Stimulated activated naive CD4-positive, alpha-beta T cell (primary cell): ENCODE data around the gene PTPN13.
"Not testable (repeated sequence)": the region's sequence is repeated elsewhere in the genome, so short reads cannot be mapped to it uniquely, and the experiment has no call there.

Experiments
- DNase-seq, 6 experiments: peaks; one replicate each; lab custom pipeline; 2025; lab: John Stamatoyannopoulos, UW

PTPN13 gene

DNA sequence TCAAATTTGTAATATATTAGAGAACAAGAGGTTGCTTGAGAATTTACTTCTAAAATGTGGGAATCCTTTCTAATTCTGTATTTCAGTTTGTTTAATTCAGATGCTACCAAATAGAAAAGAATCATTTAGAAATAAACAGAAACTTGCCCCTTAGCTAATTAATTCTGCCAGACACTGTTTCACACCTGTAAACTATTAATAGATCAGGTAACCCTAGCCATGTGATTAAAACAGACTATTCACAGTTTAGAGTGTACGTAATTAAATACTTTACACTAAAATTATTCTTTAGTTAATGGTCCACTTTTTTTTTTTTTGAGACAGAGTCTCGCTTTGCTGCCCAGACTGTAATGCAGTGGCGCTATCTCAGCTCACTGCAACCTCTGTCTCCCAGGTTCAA is 124.0 kb downstream of the PTPN13 start:
- DNase-seq, result no peak

DNA sequence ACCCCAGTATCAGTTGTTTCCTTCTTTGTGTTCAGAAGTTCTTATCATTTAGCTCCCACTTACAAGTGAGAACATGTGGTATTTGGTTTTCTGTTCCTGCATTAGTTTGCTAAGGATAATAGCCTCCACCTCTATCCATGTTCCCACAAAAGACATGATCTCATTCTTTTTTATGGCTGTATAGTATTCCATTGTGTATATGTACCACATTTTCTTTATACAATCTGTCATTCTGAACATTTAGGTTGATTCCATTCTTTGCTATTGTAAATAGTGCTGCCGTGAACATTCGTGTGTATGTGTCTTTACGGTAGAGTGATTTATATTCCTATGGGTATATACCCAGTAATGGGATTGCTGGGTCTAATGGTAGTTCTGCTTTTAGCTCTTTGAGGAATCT is 125.0 kb downstream of the PTPN13 start:
- DNase-seq, result not testable (repeated sequence)

DNA sequence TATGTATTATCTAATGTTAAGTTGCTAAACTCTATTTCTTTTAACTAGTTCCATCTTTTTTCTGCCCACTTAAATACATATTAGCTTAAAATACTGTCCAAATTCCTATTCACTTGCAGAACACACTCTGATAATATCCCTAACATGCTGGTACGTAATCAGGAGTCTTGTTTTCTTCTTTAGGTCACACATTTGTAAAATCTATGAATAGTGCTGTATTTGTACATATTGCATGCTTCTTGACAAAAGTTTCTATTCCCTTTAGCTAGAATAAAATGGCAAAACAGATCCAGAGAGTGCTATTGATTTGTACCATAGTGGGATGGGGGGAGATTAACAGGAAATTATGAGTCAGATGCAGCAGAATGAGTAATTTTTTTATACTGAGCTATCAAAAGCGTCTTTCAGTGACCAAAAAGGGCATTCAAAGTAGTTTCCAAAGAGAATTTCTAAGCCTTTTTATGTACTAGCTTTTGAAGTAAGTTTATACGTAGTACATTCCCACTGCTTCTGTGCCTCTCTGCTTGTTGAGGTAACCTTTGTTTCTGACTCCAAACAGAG is 126.5 kb downstream of the PTPN13 start:
- DNase-seq, result no peak

DNA sequence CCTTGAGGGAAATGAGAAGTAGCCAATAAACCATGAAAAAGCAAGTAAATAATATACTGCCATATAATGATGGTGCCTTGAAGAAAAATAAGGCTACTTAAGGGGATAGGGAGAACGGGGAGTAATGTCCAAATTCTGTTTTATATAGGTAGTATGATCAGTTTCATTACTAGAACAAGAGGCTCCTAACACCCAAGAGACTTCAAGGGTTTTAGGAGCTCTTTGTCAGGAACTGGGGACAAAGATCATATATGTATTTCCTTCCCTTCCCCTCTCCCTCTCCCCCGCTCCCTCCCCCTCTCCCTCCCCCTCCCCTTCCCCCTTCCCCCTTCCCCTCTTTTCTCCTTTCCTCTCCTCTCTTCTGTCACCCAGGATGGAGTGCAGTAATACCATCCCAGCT is 127.3 kb downstream of the PTPN13 start:
- DNase-seq, result no peak

DNA sequence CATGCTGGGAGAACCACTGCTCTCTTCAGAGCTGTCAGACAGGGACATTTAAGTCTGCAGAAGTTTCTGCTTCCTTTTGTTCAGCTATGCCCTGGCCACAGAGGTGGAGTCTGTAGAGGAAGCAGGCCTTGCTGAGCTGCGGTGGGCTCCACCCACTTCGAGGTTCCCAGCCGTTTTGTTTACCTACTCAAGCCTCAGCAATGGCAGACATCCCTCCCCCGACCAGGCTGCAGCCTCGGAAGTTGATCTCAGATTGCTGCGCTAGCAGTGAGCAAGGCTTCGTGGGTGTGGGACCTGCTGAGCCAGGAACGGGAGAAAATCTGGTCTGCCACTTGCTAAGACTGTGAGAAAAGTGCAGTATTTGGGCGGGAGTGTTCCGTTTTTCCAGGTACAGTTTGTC is 136.2 kb downstream of the PTPN13 start:
- DNase-seq, result no peak

DNA sequence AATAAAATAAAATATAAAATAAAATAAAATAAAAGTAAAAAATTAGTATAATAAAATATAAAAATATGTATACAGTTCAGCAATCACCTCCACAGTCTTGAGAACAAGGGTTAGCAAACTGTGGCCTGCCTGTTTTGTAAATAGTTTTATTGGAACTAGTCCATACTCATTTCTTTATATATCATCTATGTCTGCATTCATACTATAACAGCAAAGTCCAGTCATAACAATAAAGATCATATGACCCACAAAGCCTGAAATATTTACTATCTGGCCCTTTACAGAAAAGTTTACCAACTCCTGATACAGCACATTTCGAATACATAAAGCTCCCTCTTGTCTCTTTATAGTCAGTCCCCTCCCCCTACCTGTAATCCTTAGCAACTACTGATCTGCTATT is 143.1 kb downstream of the PTPN13 start:
- DNase-seq, result no peak

DNA sequence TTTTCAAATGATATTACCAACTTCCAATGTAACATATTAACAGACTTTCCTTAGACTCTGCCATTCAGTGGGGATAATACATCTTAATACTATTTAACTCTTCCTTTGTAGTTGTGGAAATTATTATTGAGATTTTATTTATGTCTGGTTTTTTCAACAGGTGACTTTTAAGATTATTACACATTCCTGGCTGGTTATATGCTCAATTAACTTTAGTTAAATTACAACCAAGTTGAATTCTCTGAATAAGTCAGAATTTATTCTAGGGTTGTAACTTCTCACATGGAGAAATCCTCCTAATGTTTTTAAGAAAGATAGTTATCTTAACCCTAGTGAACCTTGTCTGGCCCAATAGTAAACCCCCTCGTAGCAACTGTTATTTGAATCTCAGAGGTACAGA is 147.7 kb downstream of the PTPN13 start:
- DNase-seq, result no peak

DNA sequence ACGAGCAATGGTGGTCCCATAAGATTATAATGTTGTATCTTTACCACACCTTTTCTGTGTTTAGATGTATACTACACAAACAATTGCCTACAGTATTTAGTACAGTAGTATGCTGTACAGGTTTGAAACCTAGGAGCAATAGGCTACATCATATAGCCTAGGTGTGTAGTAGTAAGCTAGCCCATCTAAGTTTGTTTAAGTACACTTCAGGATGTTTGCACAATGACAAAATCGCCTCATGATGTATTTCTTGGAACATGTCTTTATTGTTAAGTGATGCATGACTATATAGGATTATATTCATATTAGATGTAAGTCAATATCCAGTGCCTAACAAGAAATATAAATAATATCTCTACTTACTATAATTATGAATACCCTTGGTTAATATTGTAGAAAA is 150.5 kb downstream of the PTPN13 start:
- no peak for DNase-seq

DNA sequence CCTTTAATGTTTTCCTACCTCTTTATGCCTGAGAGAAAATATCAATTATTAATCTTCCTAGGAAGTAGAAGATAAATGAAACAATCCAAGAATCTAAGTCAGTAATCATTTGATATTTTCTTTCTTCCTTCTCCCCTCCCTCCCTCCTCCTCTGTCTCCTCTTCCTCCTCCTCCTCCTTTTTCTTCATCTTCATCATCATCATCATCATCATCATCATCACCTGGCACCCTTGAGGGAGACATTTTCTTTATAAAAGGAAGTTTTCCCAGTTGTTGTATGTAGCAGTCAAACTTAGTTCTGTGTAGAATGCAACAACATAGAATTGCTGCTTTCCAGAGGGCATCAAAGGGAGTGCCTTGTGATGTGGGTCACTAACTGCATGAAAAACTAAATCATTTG is 155.0 kb downstream of the PTPN13 start:
- DNase-seq, result no peak

DNA sequence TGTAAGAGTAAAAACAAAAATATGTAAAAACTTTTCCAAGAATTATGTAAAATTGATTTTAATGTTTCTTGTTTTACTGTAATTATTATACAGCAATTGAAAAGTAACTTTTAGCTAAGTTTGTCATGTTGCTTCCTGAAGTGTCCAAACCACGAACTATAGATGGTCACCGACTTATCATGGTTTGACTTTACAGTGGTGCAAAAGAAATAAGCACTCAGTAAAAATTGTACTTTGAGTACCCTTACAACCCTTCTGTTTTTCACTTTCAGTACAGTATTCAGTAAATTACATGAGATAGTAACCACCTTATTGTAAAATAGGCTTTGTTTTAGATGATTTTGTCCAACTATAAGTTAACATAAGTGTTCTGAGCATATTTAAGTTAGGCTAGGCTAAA is 161.3 kb downstream of the PTPN13 start:
- DNase-seq, result no peak

DNA sequence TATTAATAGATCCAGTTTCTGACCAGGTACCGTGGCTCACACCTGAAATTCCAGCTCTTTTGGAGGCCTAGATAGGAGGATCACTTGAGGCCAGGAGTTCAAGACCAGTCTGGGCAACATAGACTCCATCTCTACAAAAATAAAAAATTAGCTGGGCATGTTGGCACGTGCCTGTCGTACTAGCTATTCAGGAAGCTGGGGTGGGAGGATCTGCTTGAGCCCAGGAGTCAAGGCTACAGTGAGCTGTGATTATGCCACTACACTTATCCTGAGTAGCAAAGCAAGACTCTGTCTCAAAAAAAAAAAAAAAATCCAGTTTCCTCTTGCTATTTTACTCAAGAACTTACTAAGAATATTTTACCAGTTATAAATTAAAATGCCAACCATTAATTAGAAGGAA is 163.4 kb downstream of the PTPN13 start:
- no peak for DNase-seq

DNA sequence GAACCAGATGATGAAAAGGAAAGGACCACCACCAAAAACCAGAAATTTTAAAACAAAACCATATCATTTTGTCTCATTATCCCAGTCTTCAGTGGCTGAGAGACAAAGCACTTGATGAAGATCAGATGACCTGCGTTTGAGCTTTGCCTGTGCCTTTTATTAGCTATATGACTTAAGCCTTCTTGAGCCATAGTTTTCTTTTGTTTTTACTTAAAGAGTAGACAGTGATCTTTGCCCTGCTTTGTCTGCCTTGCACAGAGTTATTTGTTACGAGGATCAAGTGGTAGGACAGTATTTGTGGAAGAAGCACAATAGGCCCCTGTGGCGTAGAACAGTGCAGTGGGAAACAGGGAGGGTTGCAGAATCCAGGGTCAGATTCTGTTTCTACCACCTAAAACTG is 165.2 kb downstream of the PTPN13 start:
- DNase-seq, result no peak

DNA sequence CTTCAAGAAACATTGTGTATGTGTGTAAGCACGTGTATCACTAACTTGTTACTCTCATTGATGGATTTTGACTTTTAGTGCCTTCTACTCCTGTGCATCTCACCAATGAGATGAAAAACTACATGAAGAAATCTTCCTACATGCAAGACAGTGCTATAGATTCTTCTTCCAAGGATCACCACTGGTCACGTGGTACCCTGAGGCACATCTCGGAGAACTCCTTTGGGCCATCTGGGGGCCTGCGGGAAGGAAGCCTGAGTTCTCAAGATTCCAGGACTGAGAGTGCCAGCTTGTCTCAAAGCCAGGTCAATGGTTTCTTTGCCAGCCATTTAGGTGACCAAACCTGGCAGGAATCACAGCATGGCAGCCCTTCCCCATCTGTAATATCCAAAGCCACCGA is 168.5 kb downstream of the PTPN13 start:
- no peak for DNase-seq

DNA sequence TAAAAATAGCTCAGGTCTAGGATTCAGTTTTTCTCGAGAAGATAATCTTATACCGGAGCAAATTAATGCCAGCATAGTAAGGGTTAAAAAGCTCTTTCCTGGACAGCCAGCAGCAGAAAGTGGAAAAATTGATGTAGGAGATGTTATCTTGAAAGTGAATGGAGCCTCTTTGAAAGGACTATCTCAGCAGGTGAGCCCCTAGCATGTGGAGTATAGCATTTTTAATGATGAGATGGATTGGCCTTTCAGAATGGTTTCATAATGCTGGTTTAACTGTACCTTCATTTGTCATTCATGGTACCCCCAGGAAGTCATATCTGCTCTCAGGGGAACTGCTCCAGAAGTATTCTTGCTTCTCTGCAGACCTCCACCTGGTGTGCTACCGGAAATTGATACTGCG is 175.7 kb downstream of the PTPN13 start:
- no peak for DNase-seq

DNA sequence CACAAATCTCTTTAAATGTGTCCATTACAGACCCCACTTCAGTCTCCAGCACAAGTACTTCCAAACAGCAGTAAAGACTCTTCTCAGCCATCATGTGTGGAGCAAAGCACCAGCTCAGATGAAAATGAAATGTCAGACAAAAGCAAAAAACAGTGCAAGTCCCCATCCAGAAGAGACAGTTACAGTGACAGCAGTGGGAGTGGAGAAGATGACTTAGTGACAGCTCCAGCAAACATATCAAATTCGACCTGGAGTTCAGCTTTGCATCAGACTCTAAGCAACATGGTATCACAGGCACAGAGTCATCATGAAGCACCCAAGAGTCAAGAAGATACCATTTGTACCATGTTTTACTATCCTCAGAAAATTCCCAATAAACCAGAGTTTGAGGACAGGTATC is 177.0 kb downstream of the PTPN13 start:
- no peak for DNase-seq

DNA sequence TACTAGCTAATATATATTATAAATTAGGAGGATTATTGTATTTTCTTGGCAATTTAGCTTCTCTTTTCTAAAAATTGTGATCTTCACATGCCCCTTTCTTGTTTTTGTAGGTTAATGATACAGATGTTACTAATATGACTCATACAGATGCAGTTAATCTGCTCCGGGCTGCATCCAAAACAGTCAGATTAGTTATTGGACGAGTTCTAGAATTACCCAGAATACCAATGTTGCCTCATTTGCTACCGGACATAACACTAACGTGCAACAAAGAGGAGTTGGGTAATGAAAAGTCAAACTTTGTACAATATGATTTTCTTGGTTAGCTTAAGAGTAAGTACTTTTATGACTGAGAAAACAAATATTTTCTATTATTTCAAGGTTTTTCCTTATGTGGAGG is 180.9 kb downstream of the PTPN13 start:
- DNase-seq, result no peak

DNA sequence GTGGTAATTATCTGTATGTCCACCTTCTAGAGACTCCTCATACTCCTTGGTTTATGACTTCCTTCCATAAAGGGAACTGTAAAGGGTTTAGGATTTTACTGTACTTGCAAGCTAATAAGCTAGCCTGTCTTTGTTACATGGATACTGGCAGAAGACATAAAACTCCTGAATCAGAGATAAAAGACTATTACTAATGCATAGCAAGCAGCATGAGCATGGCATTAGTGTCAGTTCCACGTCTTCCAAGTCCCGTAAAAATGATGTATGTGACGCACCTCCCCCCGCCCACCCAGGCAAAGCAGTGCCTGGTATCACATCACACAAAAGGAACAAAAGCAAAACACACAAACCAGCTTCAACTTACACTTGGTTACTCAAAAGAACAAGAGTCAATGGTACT is 184.1 kb downstream of the PTPN13 start:
- no peak for DNase-seq

DNA sequence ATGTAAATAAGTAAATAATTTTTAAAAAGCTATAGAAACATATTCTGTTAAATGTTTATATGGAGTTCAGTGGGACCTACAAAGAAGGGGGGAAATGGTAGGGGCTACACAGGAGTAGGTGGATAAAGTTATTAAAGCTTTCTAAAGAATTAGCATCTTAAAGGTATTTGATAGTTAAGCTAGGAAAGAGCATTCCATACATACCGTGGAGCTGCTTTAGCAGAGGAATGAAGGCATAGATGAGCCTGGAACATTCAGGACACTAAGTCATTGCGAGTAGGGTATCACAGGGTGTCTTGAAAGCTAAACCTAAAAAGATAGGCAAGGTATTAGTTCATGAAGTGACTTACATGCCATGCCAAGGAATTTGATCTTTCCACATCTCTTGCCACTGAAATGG is 194.7 kb downstream of the PTPN13 start:
- no peak for DNase-seq

DNA sequence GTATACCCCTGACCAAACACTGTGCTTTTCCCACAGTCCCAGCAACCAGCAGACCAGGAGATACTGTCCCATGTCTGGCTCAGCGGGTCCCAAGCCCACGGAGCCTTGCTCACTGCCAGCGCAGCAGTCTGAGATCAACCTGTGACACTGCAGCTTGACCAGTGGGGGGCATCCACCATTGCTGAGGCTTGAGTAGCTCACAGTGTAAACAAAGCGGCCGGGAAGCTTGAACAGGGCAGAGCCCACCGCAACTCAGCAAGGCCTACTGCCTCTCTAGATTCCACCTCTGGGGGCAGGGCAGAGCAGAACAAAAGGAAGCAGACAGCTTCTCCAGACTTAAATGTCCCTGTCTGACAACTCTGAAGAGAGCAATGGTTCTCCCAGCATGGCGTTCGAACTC is 197.0 kb downstream of the PTPN13 start:
- no peak for DNase-seq

DNA sequence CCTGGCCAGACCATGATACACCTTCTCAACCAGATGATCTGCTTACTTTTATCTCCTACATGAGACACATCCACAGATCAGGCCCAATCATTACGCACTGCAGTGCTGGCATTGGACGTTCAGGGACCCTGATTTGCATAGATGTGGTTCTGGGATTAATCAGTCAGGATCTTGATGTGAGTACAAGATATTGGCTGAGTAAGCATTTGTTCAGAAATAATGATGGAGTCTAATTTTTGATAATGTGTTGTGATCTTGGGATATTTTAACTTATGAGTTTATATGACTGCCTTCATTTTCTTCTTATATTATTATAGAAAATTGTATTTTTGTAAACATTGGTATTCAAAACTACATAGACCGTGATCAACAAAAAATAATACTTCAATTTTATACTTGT is 215.7 kb downstream of the PTPN13 start:
- no peak for DNase-seq

DNA sequence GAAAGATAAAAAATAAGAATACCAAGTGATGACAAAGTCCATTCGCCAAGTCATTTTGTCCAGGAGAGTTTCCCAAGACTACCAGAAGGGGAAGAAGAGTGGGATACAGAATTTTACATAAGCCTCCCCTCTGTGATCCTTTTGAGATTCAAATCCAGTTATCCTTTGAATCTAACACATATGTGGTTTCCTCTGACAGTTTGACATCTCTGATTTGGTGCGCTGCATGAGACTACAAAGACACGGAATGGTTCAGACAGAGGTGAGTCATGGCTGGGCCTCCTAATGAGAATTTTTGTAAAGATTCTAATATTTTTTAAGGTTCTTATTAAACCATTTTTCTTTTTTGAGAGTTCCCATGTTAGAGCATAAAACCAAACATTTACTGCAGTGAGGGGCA is 216.7 kb downstream of the PTPN13 start:
- DNase-seq, result no peak

DNA sequence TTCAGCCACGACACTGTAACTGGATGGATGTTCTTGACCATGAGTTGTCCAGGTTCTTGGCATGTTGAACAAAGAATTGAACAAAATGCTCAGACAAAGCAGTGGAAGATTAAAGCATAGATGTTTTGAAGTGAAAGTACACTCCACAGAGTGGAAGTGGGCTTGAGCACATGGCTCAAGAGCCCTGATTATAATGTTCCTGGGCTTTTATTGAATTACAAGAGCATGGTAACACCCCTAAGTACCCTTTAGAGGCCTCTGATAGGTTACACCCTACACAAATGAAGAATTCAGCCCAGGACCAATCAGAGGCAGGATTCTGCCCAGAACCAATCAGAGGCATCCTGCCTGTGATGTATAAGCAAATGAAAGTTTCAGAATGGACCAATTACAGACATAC is 221.5 kb downstream of the PTPN13 start:
- DNase-seq, result no peak

DNA sequence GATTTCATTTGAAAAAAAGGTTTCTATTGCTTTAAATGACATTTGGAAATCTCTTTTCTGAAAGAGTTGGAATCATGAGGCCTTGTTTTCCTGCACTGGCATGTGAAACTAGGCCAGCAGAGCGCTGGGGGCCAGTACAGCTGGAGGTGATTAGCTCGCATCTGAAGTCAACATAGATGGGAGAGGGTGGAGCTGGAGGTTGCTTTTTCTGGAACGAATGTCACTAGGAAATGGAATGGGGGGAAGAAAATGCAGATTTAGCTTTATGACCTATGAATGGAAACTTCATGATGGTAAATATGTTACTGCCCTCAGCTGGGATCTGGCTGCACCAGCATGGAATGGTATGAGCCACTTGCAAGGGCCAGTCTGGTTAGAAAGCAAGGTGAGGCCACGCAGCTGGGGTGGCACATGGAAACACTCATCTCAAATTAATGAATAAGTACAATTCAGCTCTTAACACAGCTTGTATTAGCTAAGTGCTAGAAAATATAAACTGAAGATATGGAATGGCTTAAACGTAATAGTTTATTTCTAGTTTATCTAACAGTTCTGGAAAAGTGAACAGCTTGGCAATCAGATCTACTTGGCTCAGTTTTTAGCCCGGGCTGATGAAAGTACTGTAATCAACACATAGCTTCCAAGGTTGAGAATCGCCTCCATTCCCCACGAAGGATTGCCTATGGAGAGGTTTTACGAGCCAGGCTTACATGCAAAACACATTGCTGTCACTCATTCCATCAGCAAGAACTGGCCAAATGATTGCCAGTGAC is 222.6 kb downstream of the PTPN13 start:
- DNase-seq, result no peak

DNA sequence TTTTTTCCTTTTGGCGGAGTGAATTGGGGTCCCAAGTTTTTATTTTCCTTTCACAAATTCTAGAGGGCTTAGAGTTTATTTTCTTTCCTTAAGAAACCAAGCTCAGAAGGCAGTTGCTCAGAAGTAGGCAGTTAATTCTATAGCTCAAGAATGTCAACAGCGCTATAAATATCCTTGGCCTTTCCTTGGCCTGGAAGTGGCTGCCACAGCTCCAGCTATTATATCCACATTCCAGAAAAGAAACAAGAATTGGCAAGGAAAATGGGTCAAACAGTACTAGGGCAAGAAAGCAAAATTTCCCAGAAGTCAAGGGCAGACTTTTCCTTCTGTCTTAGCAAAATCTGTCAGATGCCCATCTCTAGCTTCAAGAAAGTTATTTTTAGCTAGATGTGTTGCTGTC is 224.1 kb downstream of the PTPN13 start:
- DNase-seq, result no peak
